HepG2 (cell line): ENCODE results near the gene GINM1. TPM values are rescaled to one million over a fixed set of nuclear protein-coding genes. Genes with fewer than 3 reads are reported as not detected.

Experiments used
- BHLHE40 ChIP-seq: IDR thresholded peaks from 2 replicates; pipeline ENCODE4 v1.6.1; 2011; ENCODE audit warnings: low read length, improper control_type of control experiment
- HES4 ChIP-seq: sonication (generic); formaldehyde crosslinking; IDR thresholded peaks from 2 replicates; pipeline ENCODE4 v1.9.0; 2021; ENCODE audit warnings: mild to moderate bottlenecking, missing genetic modification reagents, borderline replicate concordance
- HMGA1 ChIP-seq: sonication (generic); formaldehyde crosslinking; conservative IDR thresholded peaks from 2 replicates; pipeline ENCODE4 v1.4.0; 2020; ENCODE audit warnings: missing genetic modification reagents
- MXD4 ChIP-seq: IDR thresholded peaks from 2 replicates; pipeline ENCODE4 v1.6.1; 2016; ENCODE audit warnings: mild to moderate bottlenecking, missing biosample characterization, missing genetic modification reagents
- PAX8 ChIP-seq: sonication (generic); formaldehyde crosslinking; IDR thresholded peaks from 2 replicates; pipeline ENCODE4 v1.8.0; 2022; ENCODE audit warnings: mild to moderate bottlenecking, missing genetic modification reagents, borderline replicate concordance
- SMAD3 ChIP-seq: sonication (generic); formaldehyde crosslinking; IDR thresholded peaks from 2 replicates; pipeline ENCODE4 v1.4.0; 2020; ENCODE audit warnings: missing genetic modification reagents
- TBX3 ChIP-seq: fragments of 450-650 bp; IDR thresholded peaks from 2 replicates; pipeline ENCODE4 v1.6.1; 2017; ENCODE audit warnings: antibody characterized with exemption, mild to moderate bottlenecking, inconsistent platforms, borderline replicate concordance
- TSC22D2 ChIP-seq: sonication (generic); formaldehyde crosslinking; IDR thresholded peaks from 2 replicates; pipeline ENCODE4 v1.5.1; 2020; ENCODE audit warnings: missing genetic modification reagents, mild to moderate bottlenecking, borderline replicate concordance
- ZFP36L1 ChIP-seq: sonication (generic); formaldehyde crosslinking; IDR thresholded peaks from 2 replicates; pipeline ENCODE4 v1.8.0; 2022; ENCODE audit warnings: mild to moderate bottlenecking, missing genetic modification reagents, moderate library complexity
- ZNF121 ChIP-seq: sonication (generic); formaldehyde crosslinking; IDR thresholded peaks from 2 replicates; pipeline ENCODE4 v1.5.0; 2020; ENCODE audit warnings: mild to moderate bottlenecking, missing genetic modification reagents
- ZNF530 ChIP-seq: sonication (generic); formaldehyde crosslinking; IDR thresholded peaks from 2 replicates; pipeline ENCODE4 v1.5.0; 2020; ENCODE audit warnings: low read depth, mild to moderate bottlenecking, missing genetic modification reagents
- ZNF644 ChIP-seq: IDR thresholded peaks from 2 replicates; pipeline ENCODE4 v1.6.1; 2016; ENCODE audit warnings: low read depth
- polyA plus RNA-seq, 8 experiments: library from polyadenylated mRNA; depleted of rRNA in 3 of 8; stranded (reverse) in 7 of 8; unstranded in 1 of 8; fragments of >200 nt; fragmentation: Illumina TruSeq in 4 of 8; extraction: Trizol in 4 of 8; gene quantifications; 2 replicates each; pipeline versions ENCODE4 v1.2.1 to v1.2.3, GENCODE V29; 2011 to 2016; ENCODE audit warnings: low read depth in 4 of 8, missing spikeins in 1 of 8, mixed read lengths in 1 of 8; ENCODE audit not compliant: insufficient read depth in 1 of 8
- total RNA-seq, 5 experiments: library from RNA; depleted of rRNA; stranded (reverse); fragments of >200 nt; fragmentation: Illumina TruSeq; extraction: Trizol; gene quantifications; 2 replicates each; pipeline ENCODE4 v1.2.3, GENCODE V29; 2016; ENCODE audit warnings: low read depth in 1 of 5
- TF ChIP-seq, protein P1 (sequence below): sonication (generic); formaldehyde crosslinking; IDR thresholded peaks from 2 replicates; pipeline ENCODE4 v1.5.0; 2020; ENCODE audit warnings: missing genetic modification reagents
- TF ChIP-seq, protein P2 (sequence below): IDR thresholded peaks from 2 replicates; pipeline ENCODE4 v1.6.1; 2016
- TF ChIP-seq, protein P3 (sequence below): sonication (generic); formaldehyde crosslinking; IDR thresholded peaks from 2 replicates; pipeline ENCODE4 v1.4.0; 2020; ENCODE audit warnings: missing genetic modification reagents, low read depth, mild to moderate bottlenecking, borderline replicate concordance
- TF ChIP-seq, protein P4 (sequence below): sonication (generic); formaldehyde crosslinking; IDR thresholded peaks from 2 replicates; pipeline ENCODE4 v1.9.0; 2021; ENCODE audit warnings: missing genetic modification reagents, mild to moderate bottlenecking, borderline replicate concordance
- TF ChIP-seq, protein P5 (sequence below): sonication (generic); formaldehyde crosslinking; IDR thresholded peaks from 2 replicates; pipeline ENCODE4 v1.8.0; 2022; ENCODE audit warnings: missing genetic modification reagents, mild to moderate bottlenecking, borderline replicate concordance
- TF ChIP-seq, protein P6 (sequence below): fragments of 450-650 bp; IDR thresholded peaks from 2 replicates; pipeline ENCODE4 v1.6.1; 2017
- TF ChIP-seq, protein P7 (sequence below): sonication (generic); formaldehyde crosslinking; IDR thresholded peaks from 2 replicates; pipeline ENCODE4 v1.4.0; 2020; ENCODE audit warnings: mild to moderate bottlenecking, missing genetic modification reagents
- TF ChIP-seq, protein P8 (sequence below): sonication (generic); formaldehyde crosslinking; IDR thresholded peaks from 2 replicates; pipeline ENCODE4 v1.8.0; 2022; ENCODE audit warnings: mild to moderate bottlenecking, missing genetic modification reagents, moderate library complexity

Gene GINM1
- total and polyA plus RNA-seq, 2 of the 13 experiments (the other 11 are each of a cell fraction or from before 2014, with no cell fraction given), result 19.4 to 27.5 TPM

DNA sequence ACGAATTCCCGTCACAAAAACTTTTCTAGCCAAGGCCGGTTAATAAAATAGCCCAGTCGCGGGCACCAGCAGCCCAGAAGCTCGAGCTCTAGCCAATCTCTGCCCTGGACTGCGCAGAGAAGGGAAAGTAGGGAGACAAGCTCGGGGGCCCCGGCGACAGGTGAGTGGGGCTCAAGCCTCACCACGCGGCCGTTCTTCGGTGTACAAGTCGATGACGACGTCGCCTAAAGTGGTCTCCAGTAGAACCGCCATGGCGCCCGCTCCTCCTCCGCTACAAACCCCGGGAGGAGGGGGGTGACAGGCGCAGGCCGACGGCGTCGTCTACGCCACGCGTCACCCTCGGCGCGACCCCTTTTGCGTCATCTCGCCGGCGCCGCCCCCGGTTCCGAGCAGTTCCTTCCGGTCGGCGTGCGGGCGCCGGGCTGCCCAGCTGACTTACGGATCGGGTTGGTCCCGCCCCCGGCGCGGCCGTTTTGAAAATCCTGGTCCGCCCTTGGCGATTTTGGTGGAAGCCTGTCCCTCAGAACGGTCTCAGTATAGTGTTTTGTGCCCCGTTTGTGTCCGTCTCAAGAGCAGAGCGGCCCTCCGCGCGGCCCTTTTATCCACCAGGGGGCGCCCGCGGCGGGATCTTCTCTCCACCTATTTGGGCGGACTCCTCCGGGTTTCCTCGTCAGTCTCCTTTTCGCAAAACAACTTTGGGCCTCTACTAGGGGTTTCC lies 20.3 kb upstream of the GINM1 start, which contains the start of gene PPIL4 (continued):
- TF ChIP-seq, protein P1, sequence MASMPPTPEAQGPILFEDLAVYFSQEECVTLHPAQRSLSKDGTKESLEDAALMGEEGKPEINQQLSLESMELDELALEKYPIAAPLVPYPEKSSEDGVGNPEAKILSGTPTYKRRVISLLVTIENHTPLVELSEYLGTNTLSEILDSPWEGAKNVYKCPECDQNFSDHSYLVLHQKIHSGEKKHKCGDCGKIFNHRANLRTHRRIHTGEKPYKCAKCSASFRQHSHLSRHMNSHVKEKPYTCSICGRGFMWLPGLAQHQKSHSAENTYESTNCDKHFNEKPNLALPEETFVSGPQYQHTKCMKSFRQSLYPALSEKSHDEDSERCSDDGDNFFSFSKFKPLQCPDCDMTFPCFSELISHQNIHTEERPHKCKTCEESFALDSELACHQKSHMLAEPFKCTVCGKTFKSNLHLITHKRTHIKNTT, result no peak
- TF ChIP-seq TBX3 (no peak; the same call in 1 of the 2 replicates), ZNF121 (CRISPR knock-in tag) (no peak), SMAD3 (CRISPR knock-in tag) (peak; percentile 89), ZNF644 (CRISPR knock-in tag) (no peak), MXD4 (peak; percentile 96), HMGA1 (CRISPR knock-in tag) (no peak), ZFP36L1 (peak; percentile 93; the same call in 1 of the 2 replicates), PAX8 (CRISPR knock-in tag) (0 out of 2 replicates have a peak, but pooled peaks have one; percentile 62), ZNF530 (CRISPR knock-in tag) (no peak), TSC22D2 (CRISPR knock-in tag) (peak; percentile 33; the same call in 1 of the 2 replicates), BHLHE40 (peak; percentile 49; the same call in 1 of the 2 replicates), HES4 (no peak)
- TF ChIP-seq, protein P2, sequence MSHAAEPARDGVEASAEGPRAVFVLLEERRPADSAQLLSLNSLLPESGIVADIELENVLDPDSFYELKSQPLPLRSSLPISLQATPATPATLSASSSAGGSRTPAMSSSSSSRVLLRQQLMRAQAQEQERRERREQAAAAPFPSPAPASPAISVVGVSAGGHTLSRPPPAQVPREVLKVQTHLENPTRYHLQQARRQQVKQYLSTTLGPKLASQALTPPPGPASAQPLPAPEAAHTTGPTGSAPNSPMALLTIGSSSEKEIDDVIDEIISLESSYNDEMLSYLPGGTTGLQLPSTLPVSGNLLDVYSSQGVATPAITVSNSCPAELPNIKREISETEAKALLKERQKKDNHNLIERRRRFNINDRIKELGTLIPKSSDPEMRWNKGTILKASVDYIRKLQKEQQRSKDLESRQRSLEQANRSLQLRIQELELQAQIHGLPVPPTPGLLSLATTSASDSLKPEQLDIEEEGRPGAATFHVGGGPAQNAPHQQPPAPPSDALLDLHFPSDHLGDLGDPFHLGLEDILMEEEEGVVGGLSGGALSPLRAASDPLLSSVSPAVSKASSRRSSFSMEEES (CRISPR knock-in tag), result peak; percentile 36; the same call in 1 of the 2 replicates
- TF ChIP-seq, protein P3, sequence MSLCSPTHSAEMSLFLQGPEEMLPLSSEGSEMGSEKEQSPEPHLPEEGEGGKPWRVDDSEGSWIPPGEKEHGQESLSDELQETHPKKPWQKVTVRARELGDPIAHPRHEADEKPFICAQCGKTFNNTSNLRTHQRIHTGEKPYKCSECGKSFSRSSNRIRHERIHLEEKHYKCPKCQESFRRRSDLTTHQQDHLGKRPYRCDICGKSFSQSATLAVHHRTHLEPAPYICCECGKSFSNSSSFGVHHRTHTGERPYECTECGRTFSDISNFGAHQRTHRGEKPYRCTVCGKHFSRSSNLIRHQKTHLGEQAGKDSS (CRISPR knock-in tag), result peak; percentile 87; the same call in 1 of the 2 replicates
- TF ChIP-seq, protein P4, sequence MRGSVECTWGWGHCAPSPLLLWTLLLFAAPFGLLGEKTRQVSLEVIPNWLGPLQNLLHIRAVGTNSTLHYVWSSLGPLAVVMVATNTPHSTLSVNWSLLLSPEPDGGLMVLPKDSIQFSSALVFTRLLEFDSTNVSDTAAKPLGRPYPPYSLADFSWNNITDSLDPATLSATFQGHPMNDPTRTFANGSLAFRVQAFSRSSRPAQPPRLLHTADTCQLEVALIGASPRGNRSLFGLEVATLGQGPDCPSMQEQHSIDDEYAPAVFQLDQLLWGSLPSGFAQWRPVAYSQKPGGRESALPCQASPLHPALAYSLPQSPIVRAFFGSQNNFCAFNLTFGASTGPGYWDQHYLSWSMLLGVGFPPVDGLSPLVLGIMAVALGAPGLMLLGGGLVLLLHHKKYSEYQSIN (CRISPR knock-in tag), result no peak
- TF ChIP-seq, protein P5, sequence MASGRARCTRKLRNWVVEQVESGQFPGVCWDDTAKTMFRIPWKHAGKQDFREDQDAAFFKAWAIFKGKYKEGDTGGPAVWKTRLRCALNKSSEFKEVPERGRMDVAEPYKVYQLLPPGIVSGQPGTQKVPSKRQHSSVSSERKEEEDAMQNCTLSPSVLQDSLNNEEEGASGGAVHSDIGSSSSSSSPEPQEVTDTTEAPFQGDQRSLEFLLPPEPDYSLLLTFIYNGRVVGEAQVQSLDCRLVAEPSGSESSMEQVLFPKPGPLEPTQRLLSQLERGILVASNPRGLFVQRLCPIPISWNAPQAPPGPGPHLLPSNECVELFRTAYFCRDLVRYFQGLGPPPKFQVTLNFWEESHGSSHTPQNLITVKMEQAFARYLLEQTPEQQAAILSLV (CRISPR knock-in tag), result peak; percentile 77
- TF ChIP-seq, protein P6, sequence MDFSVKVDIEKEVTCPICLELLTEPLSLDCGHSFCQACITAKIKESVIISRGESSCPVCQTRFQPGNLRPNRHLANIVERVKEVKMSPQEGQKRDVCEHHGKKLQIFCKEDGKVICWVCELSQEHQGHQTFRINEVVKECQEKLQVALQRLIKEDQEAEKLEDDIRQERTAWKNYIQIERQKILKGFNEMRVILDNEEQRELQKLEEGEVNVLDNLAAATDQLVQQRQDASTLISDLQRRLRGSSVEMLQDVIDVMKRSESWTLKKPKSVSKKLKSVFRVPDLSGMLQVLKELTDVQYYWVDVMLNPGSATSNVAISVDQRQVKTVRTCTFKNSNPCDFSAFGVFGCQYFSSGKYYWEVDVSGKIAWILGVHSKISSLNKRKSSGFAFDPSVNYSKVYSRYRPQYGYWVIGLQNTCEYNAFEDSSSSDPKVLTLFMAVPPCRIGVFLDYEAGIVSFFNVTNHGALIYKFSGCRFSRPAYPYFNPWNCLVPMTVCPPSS, result no peak
- TF ChIP-seq, protein P7, sequence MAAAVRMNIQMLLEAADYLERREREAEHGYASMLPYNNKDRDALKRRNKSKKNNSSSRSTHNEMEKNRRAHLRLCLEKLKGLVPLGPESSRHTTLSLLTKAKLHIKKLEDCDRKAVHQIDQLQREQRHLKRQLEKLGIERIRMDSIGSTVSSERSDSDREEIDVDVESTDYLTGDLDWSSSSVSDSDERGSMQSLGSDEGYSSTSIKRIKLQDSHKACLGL (CRISPR knock-in tag), result peak; percentile 68; the same call in 1 of the 2 replicates
- TF ChIP-seq, protein P8, sequence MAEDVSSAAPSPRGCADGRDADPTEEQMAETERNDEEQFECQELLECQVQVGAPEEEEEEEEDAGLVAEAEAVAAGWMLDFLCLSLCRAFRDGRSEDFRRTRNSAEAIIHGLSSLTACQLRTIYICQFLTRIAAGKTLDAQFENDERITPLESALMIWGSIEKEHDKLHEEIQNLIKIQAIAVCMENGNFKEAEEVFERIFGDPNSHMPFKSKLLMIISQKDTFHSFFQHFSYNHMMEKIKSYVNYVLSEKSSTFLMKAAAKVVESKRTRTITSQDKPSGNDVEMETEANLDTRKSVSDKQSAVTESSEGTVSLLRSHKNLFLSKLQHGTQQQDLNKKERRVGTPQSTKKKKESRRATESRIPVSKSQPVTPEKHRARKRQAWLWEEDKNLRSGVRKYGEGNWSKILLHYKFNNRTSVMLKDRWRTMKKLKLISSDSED (CRISPR knock-in tag), result no peak
